22Rv1 (cell line): ENCODE data around the gene PLEKHJ1.

Experiments used
- H3K27ac ChIP-seq: fragments of 450-650 bp; 2 replicates; pipeline ENCODE4 v1.5.1; 2017
- ZFX ChIP-seq: fragments of 450-650 bp; IDR thresholded peaks from 2 replicates; pipeline ENCODE4 v1.6.1; 2017; ENCODE audit warnings: antibody characterized with exemption, borderline replicate concordance
- TF ChIP-seq, protein P1 (sequence below): fragments of 450-650 bp; IDR thresholded peaks from 2 replicates; pipeline ENCODE4 v1.5.1; 2017; ENCODE audit warnings: mild to moderate bottlenecking

The PLEKHJ1 gene

DNA sequence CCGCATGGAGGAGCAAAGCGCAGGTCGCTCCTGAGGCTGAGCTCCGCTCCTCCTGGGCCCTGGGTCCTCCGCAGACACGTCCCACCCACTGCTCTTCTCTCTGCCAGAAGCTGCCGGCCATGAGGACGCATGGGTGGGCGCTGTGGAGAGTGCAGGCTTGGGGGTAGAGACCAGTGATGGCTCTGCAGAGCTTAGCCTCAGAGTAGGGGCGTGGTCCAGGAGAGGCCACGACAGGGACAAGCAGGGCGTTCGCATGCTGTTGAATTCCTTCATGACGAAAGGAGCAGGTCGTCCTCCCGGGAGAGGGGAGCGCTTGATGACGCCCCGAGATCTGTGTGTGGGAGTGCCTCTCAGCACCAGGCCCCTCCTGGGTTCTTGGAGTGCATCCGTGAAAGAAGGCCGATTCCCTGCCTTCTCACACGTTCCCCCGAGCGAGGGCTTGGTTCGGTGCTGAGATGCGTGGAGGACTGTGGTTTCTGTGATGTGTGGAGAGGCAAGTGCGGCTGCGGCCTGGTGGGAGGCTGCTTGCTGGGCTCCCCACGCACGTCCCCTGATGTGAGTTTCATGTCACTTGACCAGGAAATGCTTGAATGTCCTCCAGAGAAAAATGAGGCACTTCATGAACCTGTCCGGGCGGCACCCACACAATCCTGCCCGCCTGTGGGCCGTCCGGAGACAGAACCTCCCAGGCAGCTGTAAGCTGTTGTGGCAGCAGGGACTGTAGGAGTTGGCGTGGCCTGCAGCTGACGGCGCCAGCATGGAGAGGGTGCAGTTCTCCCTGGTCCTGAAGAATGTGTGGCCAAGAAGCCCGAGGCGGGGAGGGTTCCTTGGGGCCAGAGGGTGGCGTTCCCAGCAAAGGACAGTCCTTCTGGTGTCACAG, 5.0 kb upstream of the PLEKHJ1 start:
- H3K27ac ChIP-seq, result no peak overlapping the region
- TF ChIP-seq ZFX, result no peak
- TF ChIP-seq, protein P1, sequence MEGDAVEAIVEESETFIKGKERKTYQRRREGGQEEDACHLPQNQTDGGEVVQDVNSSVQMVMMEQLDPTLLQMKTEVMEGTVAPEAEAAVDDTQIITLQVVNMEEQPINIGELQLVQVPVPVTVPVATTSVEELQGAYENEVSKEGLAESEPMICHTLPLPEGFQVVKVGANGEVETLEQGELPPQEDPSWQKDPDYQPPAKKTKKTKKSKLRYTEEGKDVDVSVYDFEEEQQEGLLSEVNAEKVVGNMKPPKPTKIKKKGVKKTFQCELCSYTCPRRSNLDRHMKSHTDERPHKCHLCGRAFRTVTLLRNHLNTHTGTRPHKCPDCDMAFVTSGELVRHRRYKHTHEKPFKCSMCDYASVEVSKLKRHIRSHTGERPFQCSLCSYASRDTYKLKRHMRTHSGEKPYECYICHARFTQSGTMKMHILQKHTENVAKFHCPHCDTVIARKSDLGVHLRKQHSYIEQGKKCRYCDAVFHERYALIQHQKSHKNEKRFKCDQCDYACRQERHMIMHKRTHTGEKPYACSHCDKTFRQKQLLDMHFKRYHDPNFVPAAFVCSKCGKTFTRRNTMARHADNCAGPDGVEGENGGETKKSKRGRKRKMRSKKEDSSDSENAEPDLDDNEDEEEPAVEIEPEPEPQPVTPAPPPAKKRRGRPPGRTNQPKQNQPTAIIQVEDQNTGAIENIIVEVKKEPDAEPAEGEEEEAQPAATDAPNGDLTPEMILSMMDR, result no peak

DNA sequence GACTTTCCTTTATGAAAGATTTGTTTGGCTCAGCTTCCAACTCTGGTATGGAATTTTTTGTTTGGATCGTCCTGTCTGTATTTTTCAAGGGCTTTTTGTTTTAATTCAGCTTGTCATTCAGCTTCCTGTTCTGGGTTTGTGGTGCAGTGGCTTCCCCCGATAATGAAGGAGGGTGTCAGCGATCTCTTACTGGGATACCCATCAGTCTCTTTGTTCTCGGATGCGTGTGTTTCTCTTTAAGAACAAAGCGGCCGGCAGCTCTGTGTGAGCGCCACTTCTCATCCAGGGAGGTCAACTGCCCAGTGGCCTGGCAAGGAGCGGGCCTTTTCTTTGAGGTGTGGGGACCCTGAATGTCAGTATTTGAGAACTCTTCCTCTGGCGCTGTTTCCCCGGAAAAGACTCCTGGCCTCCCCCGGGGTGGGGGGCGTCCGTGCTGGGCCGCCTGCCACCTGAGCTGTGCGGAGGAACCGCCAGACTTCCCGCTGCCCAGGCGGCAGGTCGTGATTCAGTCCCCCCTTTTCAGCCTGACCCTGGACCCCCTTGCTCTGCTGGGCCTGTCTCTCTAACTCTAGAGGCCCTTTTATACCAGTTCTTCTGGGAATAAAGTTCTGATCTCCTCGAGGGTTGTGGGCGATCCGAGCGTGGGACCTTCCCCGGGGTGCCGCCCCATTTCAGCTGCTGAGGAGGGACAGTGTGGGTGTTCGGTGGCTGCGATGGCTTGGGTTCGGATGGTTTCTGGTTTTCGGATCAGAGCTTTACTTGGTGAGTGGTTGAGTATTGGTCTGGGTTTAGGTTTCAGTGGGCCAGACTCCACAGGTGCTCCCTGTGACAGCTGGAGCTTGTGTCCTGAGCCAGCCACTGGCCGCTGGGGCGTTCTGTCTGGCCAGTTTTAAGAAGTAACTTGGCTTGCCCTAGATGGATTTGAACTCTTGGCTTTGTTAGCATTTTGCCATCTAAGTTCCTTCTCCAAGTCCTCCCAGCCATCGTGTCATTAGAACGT, 3.9 kb upstream of the PLEKHJ1 start:
- TF ChIP-seq, protein P1, result no peak
- TF ChIP-seq ZFX, result no peak
- 0 out of 2 replicates have a peak overlapping the region, but pooled peaks have one; percentile 3 for H3K27ac ChIP-seq

DNA sequence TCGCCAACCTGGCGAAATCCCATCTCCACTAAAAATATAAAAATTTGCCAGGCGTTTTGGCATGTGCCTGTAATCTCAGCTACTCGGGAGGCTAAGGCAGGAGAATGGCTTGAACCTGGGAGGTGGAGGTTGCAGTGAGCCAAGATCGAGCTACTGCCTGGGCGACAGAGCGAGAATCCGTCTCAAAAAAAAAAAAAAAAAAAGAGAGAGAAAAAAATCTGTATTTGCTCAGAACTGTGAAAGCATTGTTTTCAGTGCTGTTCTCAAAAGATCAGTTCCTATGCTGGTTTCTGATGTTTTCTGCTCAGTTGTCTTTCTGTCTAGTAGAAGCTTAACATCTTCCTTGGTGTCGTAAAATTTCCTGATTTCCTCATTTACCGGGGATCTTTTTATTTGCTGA, 3.0 kb upstream of the PLEKHJ1 start:
- H3K27ac ChIP-seq, result 0 out of 2 replicates have a peak overlapping the region, but pooled peaks have one; percentile 3
- TF ChIP-seq, protein P1, result no peak
- TF ChIP-seq ZFX, result no peak

DNA sequence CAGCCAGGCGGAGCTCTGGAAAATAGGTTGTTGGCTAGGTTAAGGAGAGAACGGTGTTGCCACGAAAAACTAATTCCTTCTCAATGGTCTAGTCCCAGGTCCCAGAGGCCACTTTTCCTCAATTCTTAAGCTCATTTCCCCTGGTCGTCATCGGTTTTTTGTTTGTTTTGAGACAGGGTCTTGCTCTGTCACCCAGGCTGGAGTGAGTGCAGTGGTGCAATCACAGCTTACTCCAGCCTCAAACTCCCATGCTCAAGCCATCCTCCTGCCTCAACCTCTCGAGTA, 1.7 kb upstream of the PLEKHJ1 start:
- H3K27ac ChIP-seq, result peak overlapping the region; percentile 96
- TF ChIP-seq, protein P1, result no peak
- no peak for TF ChIP-seq ZFX

DNA sequence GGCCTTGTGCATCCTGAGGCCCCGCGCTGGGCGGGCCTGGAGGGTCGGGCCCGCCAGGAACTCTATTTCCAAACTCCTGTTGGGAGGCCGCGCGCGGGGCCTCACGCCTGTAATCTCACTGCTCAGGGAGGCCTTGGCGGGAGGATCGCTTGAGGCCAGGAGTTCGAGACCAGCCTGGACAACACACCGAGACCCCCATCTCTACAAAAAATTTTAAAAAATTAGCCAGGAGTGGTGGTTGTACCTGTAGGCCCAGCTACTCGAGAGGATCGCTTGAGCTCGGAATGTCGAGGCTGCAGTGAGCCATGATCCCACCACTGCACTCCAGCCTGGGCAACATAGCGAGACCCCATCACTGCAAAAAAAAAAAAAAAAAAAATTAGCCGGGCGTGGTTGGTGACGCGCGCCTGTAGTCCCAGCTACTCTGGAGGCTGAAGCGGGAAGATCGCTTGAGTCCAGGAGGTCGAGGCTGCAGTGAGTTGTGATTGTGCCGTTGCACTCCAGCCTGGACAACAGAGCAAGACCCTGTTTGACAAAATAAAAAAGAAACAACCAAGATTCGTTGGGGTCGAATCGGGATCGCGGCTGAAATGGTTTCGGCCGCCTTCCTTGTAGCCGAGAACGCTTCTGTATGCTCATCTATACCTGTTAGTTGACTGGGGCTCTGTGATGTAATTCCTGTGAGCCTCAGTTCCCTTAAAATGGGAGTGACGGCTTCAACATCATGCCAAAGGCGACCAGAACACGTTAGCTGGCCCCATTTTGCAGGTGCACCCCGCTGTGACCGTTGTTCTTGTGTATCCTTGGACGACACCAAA, 1.1 kb upstream of the PLEKHJ1 start:
- peak overlapping the region; percentile 96 for H3K27ac ChIP-seq
- TF ChIP-seq, protein P1, result no peak
- no peak for TF ChIP-seq ZFX

DNA sequence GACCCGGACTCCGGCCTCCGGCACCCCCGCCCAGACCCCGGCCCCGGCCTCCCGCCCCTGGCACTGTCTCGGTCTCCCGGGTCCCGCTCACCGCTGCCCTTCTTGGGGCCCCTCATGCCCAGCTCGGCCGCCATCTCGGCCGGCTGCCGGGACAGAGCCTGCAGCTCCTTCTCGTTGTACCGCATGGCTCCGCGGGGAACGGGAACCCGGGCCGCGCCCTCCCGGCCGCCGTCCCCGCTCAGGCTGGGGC, 140 bp downstream of the PLEKHJ1 start:
- H3K27ac ChIP-seq, result peak overlapping the region; percentile 96
- no peak for TF ChIP-seq ZFX
- TF ChIP-seq, protein P1, result no peak
